Measurements from ENCODE around the gene LINGO3. TPM values are rescaled to one million over a fixed set of nuclear protein-coding genes. Genes with fewer than 3 reads are reported as not detected.

The LINGO3 gene
- total RNA-seq, 2 donors from 2014 or later, result 0.68 TPM; not detected in 1

- H3K27ac ChIP-seq, result no peak overlapping the region
- H3K4me1 ChIP-seq (replicated peaks), result peaks cover 19% of the 10 kb centered on the region
- WGBS, result 74% methylated on average over 58 of the region's 74 CpGs
- H3K4me3 ChIP-seq, result no peak overlapping the region
- no peak for TF ChIP-seq CTCF (IDR thresholded peaks at IDR 0.05)
- TF ChIP-seq POLR2A (IDR thresholded peaks at IDR 0.05), result no peak
- no peak for TF ChIP-seq POLR2AphosphoS5 (IDR thresholded peaks at IDR 0.05)
- no peaks in the 10 kb centered on the region for H3K9me3 ChIP-seq
- H3K27me3 ChIP-seq (replicated peaks; ENCODE audit: insufficient read depth), result no peaks in the 10 kb centered on the region
- intact Hi-C loops (cut with DNase I), result loop anchor here (5.0 kb wide), 2 partner anchors 41 to 111 kb away; no protein-coding TSS in a partner anchor
- peaks cover 0 to 5% of the 10 kb centered on the region in 2 donors for H3K36me3 ChIP-seq
- DNase-seq (ENCODE audit: low spot score), result no peak
These were observed 32.1 kb downstream of the LINGO3 start for GRCh38 chr19:2275588-2276428.

DNA sequence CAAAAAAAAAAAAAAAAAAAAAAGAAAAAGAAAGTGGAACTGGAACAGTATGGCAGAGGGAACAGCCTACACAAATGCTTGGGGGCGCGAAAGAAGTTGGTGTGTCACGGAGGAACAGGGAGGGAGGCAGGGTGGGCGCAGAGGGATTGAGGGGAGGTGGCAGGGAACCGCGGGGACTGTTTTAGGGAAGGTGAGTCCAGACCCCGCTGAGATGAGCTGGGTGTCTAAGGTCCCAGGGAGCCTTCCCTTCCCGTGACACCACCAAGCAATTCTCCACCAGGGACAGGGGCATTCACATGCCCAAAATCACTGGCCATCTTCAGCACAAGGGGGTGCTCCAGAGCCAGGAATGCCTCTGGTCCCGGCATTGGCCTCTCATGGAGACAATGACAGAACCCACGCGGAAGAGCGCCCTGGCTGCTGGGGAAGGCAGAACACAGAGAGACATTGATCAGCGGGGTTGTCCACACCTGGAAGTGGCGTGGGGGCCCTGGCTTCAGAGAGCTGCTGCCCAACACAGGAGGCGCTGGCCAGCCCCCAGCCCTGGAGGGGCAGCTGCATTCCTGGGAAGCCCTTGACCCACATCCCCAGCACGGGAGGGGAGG is 32.9 kb downstream of the LINGO3 start:
- Histone ChIP-seq H3K27ac (no peak overlapping the region), H3K9me3 (no peaks in the 10 kb centered on the region), H3K36me3 (peaks cover 0 to 5% of the 10 kb centered on the region in 2 donors), H3K27me3 (replicated peaks; ENCODE audit: insufficient read depth) (no peaks in the 10 kb centered on the region), H3K4me3 (no peak overlapping the region), H3K4me1 (replicated peaks) (peaks cover 19% of the 10 kb centered on the region)
- intact Hi-C loops (cut with DNase I), result loop anchor here (5.0 kb wide), 4 partner anchors 42 to 178 kb away; partner anchors contain the start of genes DOT1L, IZUMO4 and MOB3A
- DNase-seq (ENCODE audit: low spot score), result no peak
- TF ChIP-seq POLR2AphosphoS5 (IDR thresholded peaks at IDR 0.05), result peak; percentile 6
- TF ChIP-seq POLR2A (IDR thresholded peaks at IDR 0.05), result no peak
- peak in 3 of 4 experiments; percentile 19 to 64 (median 57) for TF ChIP-seq CTCF (IDR thresholded peaks at IDR 0.05)
- 53% methylated on average over 16 of the region's 16 CpGs for WGBS

- Histone ChIP-seq H3K27ac (peak overlapping the region; percentile 50 to 60), H3K36me3 (peaks cover 0 to 5% of the 10 kb centered on the region in 2 donors), H3K4me3 (no peak overlapping the region), H3K9me3 (no peaks in the 10 kb centered on the region), H3K27me3 (replicated peaks; ENCODE audit: insufficient read depth) (no peaks in the 10 kb centered on the region), H3K4me1 (replicated peaks) (peaks cover 19% of the 10 kb centered on the region)
- TF ChIP-seq CTCF (IDR thresholded peaks at IDR 0.05), result no peak
- TF ChIP-seq POLR2AphosphoS5 (IDR thresholded peaks at IDR 0.05), result no peak
- no peak for TF ChIP-seq POLR2A (IDR thresholded peaks at IDR 0.05)
- 88% methylated on average over 9 of the region's 9 CpGs for WGBS
- DNase-seq (ENCODE audit: low spot score), result no peak
- intact Hi-C loops (cut with DNase I), result loop anchor here (5.0 kb wide), 2 partner anchors 112 to 177 kb away; partner anchors contain the start of genes DOT1L, IZUMO4 and MOB3A
These were observed 33.7 kb downstream of the LINGO3 start for GRCh38 chr19:2274185-2274711.

- peaks cover 0 to 5% of the 10 kb centered on the region in 2 donors for H3K36me3 ChIP-seq
- WGBS, result 13% methylated on average over 44 of the region's 45 CpGs
- H3K4me3 ChIP-seq, result peak overlapping the region in 1 of 2 donors; percentile 15
- H3K27ac ChIP-seq, result peak overlapping the region; percentile 50 to 60
- H3K9me3 ChIP-seq, result no peaks in the 10 kb centered on the region
- H3K27me3 ChIP-seq (replicated peaks; ENCODE audit: insufficient read depth), result no peaks in the 10 kb centered on the region
- intact Hi-C loops (cut with DNase I), result loop anchor here (2.0 to 5.0 kb wide), 3 partner anchors 37 to 176 kb away; partner anchors contain the start of genes DOT1L, IZUMO4, MOB3A and PLEKHJ1
- peak; percentile 47 for DNase-seq (ENCODE audit: low spot score)
- peaks cover 19% of the 10 kb centered on the region for H3K4me1 ChIP-seq (replicated peaks)
- peak; percentile 14 for TF ChIP-seq POLR2A (IDR thresholded peaks at IDR 0.05)
- peak; percentile 67 for TF ChIP-seq POLR2AphosphoS5 (IDR thresholded peaks at IDR 0.05)
- peak; percentile 95 to 99 (median 98) for TF ChIP-seq CTCF (IDR thresholded peaks at IDR 0.05)
These were observed 34.4 kb downstream of the LINGO3 start for GRCh38 chr19:2273356-2274184.
